Globus pallidus (tissue), 1 donor: ENCODE data around the gene ATP4A.

Experiments
- DNase-seq: peaks from one replicate; pipeline ENCODE4 v3.0.0-alpha.2; 2015; ENCODE audit warnings: low spot score

Gene ATP4A

DNA sequence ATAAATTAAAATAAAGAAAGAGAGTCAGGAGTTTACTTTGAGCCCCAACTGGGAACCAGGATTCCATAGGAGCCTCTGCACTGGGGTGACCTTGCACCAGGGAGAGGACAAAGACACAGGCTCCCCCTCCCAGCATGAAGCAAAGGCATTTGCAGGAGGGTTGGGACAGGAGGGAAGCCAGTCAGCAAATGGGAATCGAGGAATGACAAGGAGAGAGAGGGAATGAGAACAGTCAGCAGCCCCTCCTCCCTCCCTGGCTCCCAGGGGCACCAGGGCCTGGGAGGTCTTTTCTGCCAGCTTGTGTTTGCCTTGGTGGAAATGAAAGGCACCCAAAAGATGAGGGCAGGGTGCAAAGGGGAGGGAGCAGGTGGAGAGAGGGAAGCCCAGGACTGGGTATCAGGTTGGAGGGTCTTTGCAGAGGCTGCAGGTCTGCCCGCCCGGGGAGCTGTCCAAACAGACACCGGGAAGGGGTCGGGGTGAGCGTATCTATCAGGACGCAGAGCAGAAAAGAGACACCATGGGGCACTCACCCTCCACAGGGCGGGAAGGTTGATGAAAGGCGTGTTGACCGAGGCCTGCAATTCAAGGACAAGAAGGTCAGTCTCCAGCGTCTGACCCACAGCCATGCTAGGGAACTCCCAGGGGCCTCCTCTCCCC, 39.1 kb downstream of the ATP4A start:
- no peak for DNase-seq

DNA sequence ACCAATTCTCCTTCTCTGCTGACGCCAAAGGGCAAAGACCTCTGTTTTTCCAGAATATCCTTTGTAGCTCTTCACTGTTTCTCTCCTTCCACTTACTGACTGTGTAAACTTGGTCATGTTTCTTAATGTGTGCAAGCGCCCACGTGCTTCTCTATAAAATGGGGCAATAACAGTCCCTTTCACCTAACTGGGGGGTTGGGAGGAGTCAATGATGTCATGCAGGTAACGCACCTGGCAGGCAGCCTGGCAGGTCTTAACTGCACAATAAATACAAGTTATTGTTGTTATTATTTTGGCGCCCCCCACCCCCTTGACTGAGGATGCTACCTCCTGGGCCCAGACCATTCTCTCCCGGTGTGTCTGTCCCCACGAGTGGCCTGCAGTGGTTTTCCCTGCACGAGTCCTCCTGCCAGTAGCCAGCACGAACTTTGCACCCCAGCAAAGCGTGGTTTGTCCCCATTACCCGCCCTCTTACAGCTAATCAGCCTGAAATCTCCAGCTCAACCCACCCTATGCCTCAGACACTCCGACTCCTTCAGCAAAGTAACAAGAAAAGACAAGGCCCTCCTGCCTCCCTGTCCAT, 40.6 kb downstream of the ATP4A start:
- DNase-seq, result no peak

DNA sequence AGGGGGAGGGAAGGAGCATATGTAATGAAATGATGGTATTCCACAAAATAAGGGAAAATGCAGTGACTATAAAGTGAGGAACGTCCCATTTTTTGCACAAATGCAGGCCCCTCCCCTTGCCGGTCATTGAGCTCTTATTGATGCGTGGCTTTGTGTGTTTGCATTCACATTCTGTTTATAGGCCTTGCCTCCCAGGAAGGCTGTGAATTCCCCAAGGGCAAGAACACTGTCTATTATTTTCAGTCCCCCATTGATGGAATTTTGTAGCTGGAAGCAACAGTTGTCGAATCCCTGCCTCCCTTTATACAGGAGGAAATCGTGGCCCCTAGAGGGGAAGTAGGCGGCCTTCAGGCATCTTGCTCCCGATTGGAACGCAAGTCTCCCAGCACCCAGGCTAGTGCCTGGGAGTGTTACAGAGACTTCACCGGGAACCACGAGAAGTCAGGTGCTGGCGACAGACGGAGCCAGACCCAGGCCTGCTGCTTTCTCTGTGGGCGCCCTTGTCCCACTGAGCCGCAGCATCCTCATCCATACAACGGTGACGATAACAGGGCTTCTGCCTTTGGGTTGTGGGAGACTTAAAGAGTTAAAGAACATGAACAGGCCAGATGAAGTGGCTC, 42.2 kb downstream of the ATP4A start:
- no peak for DNase-seq

DNA sequence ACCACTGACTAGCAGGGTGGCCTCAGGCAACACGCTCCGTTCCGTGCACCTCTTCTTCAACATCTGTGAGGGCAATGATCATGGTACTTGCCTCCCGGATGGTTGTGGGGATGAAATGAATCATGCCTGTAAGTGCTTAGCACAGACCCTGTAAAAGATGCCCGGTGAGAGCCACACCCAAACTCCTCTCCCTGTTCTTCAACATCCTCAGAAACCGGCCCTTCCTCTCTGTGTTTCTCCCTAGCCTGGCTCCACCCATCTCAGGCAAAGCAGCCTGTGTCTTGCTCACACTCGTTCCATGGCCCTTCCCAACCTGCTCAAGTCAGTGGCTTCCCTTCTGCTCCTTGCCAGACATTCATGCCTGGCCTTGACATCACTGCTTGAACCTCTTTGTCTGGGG, 44.2 kb downstream of the ATP4A start:
- no peak for DNase-seq

DNA sequence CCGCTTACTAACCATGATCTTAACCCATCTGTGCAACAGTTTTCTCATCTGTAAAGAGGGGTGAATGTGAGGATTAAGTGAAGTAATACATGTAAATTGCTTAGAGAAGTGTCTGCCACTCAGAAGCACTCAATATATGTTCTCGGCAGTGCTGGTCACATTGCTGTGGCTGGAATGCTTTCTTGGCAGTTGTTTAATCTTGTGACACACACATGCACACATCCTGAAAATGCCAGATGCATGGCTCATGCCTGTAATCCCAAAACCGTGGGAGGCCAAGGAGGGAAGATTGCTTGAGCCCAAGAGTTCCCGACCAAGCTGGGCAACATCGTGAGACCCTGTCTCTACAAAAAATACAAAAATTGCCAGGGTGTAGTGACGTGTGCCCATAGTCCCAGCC, 45.1 kb downstream of the ATP4A start:
- no peak for DNase-seq

DNA sequence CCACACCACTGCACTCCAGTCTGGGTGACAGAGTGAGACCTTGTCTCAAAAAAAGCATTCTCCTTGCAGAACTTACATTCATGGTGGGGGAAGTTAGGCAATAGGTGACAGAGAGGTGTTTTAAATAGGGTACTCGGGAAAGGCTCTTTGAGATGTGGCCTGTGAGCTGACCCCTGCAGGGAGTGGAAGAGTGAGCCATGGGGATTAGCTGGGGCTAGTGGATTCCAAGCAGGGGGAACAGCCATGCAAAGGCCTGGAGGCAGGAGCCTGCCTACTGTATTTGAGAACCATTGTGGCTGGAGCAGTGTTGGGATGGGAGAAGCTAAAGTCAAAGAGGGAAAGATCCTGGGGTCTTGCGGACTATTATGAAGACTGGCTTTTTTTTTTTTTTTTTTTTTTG, 46.1 kb downstream of the ATP4A start:
- no peak for DNase-seq

DNA sequence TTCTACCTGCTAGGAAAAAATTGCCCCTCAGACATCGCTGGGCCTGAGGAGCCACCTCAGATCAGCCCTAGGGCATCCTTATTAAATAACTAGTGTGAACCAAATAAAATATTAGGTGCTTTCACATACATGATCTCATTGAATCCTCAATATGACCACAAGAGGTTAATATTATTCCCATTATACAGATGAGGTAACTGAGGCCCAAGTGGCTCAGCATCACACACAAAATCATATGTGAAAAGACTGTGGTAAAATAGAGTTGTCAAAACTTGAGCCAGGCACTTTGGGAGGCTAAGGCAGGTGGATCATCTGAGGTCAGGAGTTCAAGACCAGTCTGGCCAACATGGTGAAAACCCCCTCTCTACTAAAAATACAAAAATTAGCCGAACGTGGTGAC, 47.1 kb downstream of the ATP4A start:
- no peak for DNase-seq

DNA sequence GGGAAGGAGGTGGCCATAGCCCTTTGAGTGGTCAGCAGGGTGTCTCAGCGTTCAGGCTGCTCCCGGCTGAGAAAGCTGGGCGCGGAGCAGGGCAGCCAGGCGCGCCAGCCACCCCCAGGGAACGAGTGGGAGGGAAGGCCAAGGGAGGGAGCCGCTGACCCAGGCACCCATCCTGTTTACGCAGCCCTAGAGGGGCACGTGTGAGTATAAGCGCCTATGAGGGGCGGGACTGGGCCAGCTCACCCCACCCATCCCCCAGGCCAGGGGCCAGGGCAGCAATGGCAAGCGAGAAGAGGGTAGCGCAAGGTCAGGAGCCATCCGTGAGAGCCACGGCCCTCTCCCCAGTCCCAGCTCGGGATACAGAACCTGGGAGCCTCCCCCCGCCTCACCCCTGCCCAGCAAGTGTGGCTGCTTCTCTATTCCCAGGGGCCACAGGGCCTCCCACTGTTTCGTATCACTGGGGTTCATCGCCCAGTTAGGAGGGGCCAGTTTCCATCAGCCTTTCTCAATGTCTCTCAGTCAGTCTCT, 49.1 kb downstream of the ATP4A start:
- no peak for DNase-seq

DNA sequence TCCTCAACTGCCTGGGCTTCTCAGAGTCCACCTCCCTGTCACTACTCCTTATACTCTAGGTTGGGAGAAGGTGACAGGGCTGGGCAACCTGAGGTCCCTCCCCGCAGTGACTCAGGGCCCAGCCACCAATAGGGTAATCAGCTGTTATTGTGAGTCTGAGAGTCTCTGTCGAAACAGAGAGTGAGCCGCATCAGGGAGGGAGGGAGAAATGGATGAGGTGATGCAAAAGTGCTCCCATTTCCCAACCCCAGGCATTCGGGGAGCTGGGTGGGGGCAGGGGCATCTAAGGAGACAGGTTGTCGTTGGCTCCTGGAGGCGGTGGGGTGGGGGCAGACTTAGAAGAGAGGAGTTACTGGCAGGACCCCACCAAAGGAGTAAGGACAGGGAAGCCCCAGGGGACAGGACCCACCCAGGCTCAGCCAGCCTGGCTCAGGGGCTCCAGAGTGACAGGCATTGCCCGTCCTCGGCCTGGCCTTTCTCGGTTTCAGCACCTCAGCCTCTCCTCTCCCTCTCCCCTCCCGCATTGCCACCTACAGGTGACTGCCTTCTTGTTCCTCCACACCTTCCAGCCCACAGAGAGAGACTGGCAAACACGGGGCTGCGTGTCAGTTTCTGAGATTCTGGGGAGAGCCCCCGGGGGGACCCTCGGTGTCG, 49.7 kb downstream of the ATP4A start, which contains the start of gene DMKN:
DMKN (minus strand) TSS at position 22 of the 654 bp plus-strand sequence. CDS start 174 bp downstream, outside the sequence.
- DNase-seq, result no peak

DNA sequence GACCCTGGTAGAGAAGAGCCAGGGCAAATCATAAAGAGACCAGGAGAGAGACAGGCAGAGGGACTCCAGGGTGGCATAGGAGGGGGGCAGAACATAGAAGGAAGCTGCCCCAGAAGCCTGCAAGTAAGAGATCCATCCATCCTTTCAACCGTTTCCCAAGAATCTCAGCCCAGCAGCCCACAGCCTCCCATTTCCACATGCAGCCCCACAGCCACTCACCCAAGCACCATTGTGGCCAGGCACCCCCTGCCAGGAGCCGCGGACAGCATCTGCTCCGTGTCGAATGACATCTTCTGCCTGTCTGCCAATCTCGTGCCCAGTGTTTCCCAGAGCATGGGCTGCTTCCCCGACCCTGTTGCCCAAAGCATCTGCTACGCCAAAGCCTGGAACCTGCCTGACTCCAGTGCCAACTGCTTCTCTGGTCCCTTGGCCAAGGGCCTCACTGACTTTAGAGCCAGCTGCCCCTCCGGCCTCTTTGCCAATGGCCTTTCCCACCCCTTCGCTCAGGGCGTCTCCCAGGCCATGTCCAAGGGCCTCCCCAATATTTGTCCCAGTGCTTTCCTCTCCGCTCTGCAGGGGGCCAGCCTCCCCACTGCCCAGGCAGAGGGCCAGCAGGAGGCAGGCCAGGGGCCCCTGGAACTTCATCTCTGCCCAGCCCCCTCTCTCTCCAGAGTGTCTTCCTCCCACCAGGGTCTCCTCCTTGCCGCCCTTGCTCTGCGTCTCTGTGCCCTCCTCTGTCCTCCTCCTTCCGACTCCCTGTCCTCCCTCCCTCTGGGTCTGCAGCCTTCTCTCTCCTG, 50.4 kb downstream of the ATP4A start:
- DNase-seq, result no peak

DNA sequence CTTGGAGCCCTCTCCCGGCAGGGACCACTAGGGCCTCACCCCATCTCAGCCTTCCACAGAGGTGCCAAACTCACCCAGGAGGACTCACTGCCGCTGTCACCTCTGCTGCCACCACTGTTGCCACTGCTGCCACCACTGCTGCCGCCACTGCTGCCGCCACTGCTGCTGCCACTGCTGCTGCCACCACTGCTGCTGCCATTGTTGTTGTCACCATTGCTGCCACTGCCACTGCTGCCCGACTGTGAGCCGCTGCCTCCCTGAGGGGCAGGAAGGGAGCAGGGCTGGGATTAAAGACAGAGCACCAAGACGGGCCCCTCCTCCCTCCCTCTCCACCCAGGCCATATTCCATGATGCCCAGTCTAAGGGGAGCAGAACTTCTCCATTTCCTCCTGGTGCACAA, 52.1 kb downstream of the ATP4A start:
- no peak for DNase-seq

DNA sequence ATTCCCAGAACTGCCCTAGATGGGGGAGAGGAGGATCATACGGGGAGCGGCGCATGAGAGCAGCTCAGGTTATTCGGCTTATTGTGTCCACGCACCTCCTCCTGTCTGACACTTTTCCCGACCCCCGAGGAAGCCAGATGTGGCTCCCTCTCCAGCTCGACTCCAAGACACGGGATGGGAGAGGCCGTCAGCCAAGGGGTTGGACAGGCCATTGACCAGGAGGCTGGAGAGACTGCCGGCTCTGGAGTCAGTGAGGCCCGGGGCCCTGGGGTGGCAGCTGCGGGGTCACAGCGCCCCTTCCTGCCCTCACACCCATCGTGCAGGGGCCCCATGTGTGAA, 52.9 kb downstream of the ATP4A start:
- DNase-seq, result no peak

DNA sequence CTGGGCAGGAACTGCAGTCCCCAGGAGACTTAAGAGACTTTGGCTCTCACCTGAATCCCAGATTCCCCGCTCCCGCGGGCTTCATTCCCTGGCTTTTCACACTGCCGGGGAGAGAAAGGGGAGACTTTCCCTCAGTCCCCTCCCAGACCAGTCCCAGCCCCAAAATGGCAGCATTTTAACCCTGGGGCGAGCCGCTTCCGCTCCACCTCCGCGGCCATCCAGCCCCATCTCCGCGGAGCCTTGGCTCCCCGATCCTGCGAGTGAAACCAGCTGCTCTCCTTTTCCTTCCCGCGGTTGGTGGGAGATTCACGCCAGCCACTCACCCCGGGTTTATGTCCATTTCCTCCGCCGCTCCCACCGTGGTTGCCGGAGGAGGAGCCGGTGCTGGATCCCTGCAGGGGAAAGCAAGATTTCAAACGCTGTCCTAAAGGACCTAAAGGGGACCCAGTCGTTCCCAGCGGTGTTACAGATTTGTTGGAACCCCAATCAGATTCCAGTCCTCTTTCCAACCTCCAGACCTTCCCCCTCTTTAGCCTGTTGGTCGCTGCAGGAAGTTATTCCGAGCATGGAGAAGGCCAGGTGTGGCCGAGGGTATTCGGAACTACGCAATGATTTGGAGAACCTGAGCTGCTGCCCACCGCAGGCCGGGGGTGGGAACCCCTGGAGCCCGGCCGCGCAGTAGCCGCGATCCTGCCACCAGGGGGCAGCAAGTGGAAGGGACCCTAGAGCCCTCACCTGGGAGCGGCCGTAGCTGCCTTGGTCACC, 53.4 kb downstream of the ATP4A start:
- DNase-seq, result peak; percentile 9

DNA sequence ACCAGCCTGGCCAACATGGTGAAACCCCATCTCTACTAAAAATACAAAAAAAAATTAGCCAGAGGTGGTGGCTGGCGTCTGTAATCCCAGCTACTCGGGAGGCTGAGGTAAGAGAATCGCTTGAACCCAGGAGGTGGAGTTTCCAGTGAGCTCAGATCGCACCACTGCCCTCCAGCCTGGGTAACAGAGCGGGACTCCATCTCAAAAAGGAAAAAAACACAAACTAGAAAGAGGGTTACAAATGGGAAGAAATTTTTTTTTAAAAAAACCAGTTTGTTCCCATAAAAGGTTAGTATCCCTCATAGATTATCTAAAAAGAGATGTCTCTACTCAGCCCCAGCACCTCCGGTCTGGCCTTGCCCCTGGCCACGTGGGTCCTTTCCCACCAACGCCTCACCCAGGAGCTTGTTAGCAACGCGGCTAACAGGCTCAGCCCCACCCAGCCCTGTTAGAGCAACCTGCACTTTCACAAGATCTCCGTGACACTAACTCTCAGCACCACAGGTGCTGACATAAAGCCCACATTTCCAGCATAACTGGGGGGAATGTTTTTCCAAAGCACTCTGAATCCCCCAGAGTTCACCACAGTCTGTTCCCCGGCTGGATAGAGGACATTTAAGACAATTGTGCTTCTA, 54.3 kb downstream of the ATP4A start:
- no peak for DNase-seq

DNA sequence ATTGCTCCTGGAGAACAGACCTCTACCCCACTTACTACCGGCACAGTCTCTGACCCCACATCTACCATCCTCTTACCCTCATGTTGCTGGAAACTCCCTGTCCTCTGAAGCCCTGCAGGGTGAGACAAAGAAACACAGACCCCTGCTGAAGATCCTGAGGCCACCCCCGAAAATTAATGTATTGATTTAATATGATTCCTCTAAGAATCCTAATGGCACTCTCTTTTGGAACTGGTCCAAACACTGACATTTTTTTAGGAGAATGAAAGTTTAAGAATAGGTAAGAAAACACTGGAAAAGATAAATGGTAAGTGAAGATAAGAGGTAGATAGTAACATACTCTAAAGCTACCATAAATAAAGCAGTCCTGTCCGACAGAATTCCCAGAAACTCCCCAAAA, 55.3 kb downstream of the ATP4A start:
- DNase-seq, result no peak

DNA sequence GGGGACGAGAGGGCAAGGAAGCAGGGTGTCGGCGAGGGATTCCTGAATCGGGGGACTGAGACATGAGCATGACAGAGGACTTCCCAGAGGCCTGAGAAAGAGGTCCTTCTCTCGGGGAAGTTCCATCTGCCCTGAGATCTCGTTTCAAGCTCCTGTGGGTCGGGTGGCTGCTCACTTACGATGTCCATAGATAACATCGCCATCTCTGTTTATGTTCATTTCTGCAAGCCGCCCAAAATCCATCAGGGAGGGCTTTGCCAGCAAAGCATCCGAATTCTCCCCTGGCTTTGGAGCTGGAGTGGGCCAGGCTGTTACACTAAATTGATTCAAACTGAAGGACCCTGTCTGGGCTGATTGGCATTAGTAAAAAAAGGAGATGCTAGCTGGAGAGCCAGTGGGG, 55.9 kb downstream of the ATP4A start:
- no peak for DNase-seq

DNA sequence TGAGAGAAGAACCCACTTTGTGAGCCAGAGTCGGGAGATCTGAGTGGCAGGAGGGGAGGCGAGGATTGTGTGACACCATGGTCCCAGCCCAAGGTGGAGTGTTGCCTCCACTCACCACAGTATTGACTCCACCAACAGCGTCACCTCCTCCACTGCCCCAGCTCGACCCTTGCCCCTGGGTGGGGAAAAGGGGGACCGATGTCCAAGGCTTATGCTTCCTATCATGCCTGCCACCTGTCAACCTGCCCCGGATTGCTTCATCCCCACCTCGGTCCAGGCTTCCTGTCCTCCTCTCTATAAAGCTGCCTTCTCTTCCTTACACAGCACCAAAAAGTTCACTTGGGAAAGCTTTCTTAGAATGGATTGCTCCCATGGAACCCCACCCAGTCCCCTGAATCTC, 57.4 kb downstream of the ATP4A start:
- DNase-seq, result no peak

DNA sequence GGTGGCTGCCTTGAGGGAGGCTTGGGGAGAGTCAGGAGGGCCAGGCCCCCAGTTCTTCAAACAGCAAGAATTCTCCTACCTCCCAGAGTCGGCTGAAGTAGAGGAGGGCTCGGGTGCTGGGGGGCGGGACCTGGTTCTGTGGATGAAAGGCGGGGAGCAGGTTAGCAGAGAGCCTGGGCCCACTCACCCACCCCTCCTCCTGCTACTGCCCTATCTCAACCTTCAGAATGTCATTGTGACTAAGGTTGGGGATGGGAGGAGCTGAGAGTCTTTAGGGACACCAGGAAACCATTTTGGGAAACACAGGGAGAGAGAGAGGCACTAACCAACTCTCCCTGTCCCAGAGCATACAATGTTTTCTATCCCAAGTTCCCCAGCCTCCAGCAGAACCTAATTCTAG, 60.7 kb downstream of the ATP4A start:
- no peak for DNase-seq

DNA sequence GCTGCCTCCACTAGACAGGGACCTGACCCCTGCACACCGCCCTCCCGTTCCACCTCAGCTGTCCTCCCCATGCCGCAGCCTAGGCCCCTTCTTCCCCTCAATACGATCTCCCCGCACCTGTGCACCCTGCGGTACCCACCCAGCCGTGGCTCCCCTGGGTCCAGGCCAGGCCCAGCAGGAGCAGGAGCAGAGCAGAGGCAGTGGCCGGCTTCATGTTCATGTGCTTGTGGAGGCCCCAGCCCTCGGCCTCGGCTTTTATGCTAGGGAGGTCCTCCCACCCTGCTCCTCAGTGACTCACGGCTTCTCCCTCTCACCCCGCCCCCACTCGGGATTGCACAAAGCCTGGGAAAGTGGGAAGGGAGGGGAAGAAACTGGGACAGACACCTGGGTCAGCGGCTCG, 61.8 kb downstream of the ATP4A start:
- DNase-seq, result no peak

DNA sequence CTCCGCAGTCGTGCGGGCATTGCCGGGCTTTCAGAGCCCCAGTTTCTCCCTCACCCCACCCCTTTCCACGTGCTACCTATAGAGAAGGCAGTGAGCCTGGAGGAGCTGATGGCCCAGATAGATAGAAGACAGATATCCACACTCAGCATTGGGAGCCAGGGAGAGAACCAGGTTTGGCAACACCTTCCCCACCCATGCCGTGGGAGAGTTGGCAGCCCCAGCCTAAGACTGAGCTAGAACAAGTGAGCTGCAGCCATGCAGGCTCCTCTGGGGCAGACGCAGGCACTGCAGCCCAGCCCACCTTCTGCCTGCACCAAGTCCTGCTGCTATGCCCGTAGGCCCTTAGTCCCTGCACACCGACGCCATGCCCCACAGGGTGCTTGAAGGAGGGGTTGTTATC, 62.8 kb downstream of the ATP4A start:
- no peak for DNase-seq
